ENCODE results near the gene KCNN4. TPM values are rescaled to one million over a fixed set of nuclear protein-coding genes. Genes with fewer than 3 reads are reported as not detected.

KCNN4 gene
- total and polyA plus RNA-seq, 2 experiments from 2014 or later, result 3.6 to 5.4 TPM

DNA sequence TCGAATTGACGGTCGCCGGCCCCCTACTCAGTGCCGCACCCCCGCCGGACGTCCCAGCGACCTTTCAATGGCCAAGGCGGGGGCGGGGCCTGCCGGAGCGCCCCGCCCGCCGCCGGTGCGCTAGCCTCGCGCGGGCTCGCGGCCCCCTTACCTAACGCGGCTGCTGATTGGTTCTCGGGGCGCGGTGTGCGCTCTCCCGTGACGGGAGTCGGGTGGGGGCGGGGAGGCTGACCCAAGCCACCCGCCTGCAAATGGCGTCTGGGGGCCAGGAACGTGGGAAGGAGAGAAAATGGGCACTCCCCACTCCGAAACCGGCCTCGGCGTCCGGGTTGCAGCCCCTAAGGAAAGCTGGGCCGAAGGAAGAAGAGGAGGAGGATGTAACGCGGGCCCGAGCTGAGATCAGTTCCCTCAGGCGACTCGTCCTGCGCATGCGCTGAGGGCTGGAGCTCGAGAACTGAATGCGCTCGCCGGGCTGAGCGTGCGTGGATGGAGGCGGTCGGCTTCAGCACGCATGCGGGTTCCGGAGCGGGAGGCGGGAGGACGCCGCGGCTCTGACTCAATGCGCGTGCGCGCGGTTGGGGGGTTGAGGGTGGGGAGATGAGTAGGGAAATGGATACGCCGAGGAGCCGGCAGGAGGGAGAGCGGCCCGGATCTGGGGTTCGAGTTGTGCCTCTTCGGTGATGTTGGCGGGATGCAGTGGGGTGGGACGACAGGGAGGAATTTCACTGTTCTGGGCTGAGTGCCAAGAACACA is 26.1 kb downstream of the KCNN4 start, which contains the start of gene SMG9:
TSS of gene SMG9 (minus strand) at position 460 of the 753 bp plus-strand sequence. CDS start 4,221 bp downstream, outside the sequence.
- WGBS (ENCODE audit: low lambda C conversion rate, missing lambda C conversion rate), result 1% methylated on average over 60 of the region's 79 CpGs
- Histone ChIP-seq H3K27ac (peak within 1 kb of the TSS; percentile 99), H3K27me3 (no peaks in the 10 kb centered on the region), H2AFZ (peak within 1 kb of the TSS; percentile 61), H3K4me2 (peak within 1 kb of the TSS; percentile 90), H3K4me3 (peak within 1 kb of the TSS; percentile 44), H4K20me1 (ENCODE audit: insufficient read depth, poor library complexity, severe bottlenecking) (peaks cover 4% of the 10 kb centered on the region), H3K36me3 (replicated peaks; ENCODE audit: insufficient read depth, low read depth) (no peaks in the 10 kb centered on the region), H3K4me1 (ENCODE audit: insufficient read depth) (peaks cover 11% of the 10 kb centered on the region), H3K9me2 (replicated peaks; ENCODE audit: insufficient read depth) (no peaks in the 10 kb centered on the region), H3K9me3 (ENCODE audit: low read depth) (no peaks in the 10 kb centered on the region), H3K79me2 (peaks cover 32% of the 10 kb centered on the region)
- DNase-seq (ENCODE audit: low spot score), result peak; percentile 99
- TF ChIP-seq EZH2phosphoT487 (IDR thresholded peaks at IDR 0.05; ENCODE audit: low read depth, severe bottlenecking, unreplicated experiment) (no peak), CTCF (IDR thresholded peaks at IDR 0.05; ENCODE audit: poor library complexity) (no peak), EZH2 (IDR thresholded peaks at IDR 0.05; ENCODE audit: borderline replicate concordance) (no peak)

- Histone ChIP-seq H3K27ac (peak overlapping the region; percentile 99), H3K27me3 (no peaks in the 10 kb centered on the region), H3K4me2 (peak overlapping the region; percentile 90), H3K9me3 (ENCODE audit: low read depth) (no peaks in the 10 kb centered on the region), H3K4me3 (peak overlapping the region; percentile 44), H2AFZ (peak overlapping the region; percentile 61), H3K79me2 (peaks cover 32% of the 10 kb centered on the region), H4K20me1 (ENCODE audit: insufficient read depth, poor library complexity, severe bottlenecking) (peaks cover 4% of the 10 kb centered on the region), H3K36me3 (replicated peaks; ENCODE audit: insufficient read depth, low read depth) (no peaks in the 10 kb centered on the region), H3K9me2 (replicated peaks; ENCODE audit: insufficient read depth) (no peaks in the 10 kb centered on the region), H3K4me1 (ENCODE audit: insufficient read depth) (peaks cover 11% of the 10 kb centered on the region)
- no peak for TF ChIP-seq EZH2 (IDR thresholded peaks at IDR 0.05; ENCODE audit: borderline replicate concordance)
- TF ChIP-seq CTCF (IDR thresholded peaks at IDR 0.05; ENCODE audit: poor library complexity), result no peak
- no peak for TF ChIP-seq EZH2phosphoT487 (IDR thresholded peaks at IDR 0.05; ENCODE audit: low read depth, severe bottlenecking, unreplicated experiment)
- no peak for DNase-seq (ENCODE audit: low spot score)
- 0% methylated on average over 8 of the region's 11 CpGs for WGBS (ENCODE audit: low lambda C conversion rate, missing lambda C conversion rate)
These were observed 26.6 kb downstream of the KCNN4 start for GRCh38 chr19:43754253-43754502.

DNA sequence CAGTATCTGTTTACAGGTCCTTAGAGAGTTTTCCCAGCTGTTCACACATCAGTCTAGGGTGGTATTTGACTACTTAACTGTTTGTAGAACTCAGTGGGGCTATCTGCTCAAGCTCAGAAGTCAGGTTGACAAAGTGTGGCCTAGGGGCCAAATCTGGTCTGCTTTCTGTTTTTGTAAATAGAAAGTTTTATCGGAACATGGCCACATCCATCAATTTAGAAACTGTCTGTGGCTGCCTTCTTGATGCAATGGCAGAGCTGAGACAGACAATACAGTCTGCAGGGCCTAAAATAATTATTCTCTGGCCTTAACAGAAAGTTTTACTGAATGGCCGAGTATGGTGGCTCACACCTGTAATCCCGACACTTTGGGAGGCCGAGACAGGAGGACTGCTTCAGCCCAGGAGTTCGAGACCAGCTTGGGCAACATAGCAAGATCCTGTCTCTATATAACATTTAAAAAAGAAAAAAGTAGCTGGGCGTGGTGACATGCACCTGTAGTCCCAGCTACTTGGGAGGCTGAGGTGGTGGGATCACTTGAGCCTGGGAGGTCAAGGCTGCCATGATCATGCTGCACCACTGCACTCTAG is 28.4 kb downstream of the KCNN4 start:
- peak overlapping the region; percentile 11 for H3K27ac ChIP-seq
- H3K36me3 ChIP-seq (replicated peaks; ENCODE audit: insufficient read depth, low read depth), result no peaks in the 10 kb centered on the region
- no peaks in the 10 kb centered on the region for H3K27me3 ChIP-seq
- H3K4me2 ChIP-seq, result no peak overlapping the region
- H3K9me3 ChIP-seq (ENCODE audit: low read depth), result no peaks in the 10 kb centered on the region
- H3K9me2 ChIP-seq (replicated peaks; ENCODE audit: insufficient read depth), result no peaks in the 10 kb centered on the region
- H3K4me1 ChIP-seq (ENCODE audit: insufficient read depth), result peaks cover 11% of the 10 kb centered on the region
- TF ChIP-seq EZH2 (IDR thresholded peaks at IDR 0.05; ENCODE audit: borderline replicate concordance) (no peak), CTCF (IDR thresholded peaks at IDR 0.05; ENCODE audit: poor library complexity) (no peak), EZH2phosphoT487 (IDR thresholded peaks at IDR 0.05; ENCODE audit: low read depth, severe bottlenecking, unreplicated experiment) (no peak)
- H2AFZ ChIP-seq, result no peak overlapping the region
- no peak overlapping the region for H3K4me3 ChIP-seq
- DNase-seq (ENCODE audit: low spot score), result no peak
- peaks cover 4% of the 10 kb centered on the region for H4K20me1 ChIP-seq (ENCODE audit: insufficient read depth, poor library complexity, severe bottlenecking)
- WGBS (ENCODE audit: low lambda C conversion rate, missing lambda C conversion rate), result 88% methylated on average over 6 of the region's 6 CpGs
- H3K79me2 ChIP-seq, result peaks cover 32% of the 10 kb centered on the region
